H1 (cell line): Measurements from ENCODE around the gene SMIM41.

ENCODE experiments used
- EP300 ChIP-seq, 2 experiments: IDR thresholded peaks; 1 replicate in 1 of 2; 2 replicates in 1 of 2; pipeline ENCODE4 v1.6.1; 2011 to 2012; ENCODE audit warnings: low read depth in 2 of 2, low read length in 2 of 2, mild to moderate bottlenecking in 2 of 2, borderline replicate concordance in 1 of 2, inconsistent platforms in 1 of 2, moderate library complexity in 1 of 2
- POLR2AphosphoS5 ChIP-seq: IDR thresholded peaks from 2 replicates; pipeline ENCODE4 v1.6.1; 2011; ENCODE audit warnings: low read depth, low read length
- TF ChIP-seq, protein P1 (sequence below), 3 experiments: IDR thresholded peaks; 1 replicate in 2 of 3; 2 replicates in 1 of 3; pipeline versions ENCODE4 v1.5.1 to v1.6.1; 2011; ENCODE audit warnings: low read length in 3 of 3, mild to moderate bottlenecking in 3 of 3, inconsistent platforms in 2 of 3, low read depth in 1 of 3, moderate library complexity in 1 of 3; ENCODE audit not compliant: insufficient read depth in 1 of 3; ENCODE audit errors: control extremely low read depth in 1 of 3

DNA sequence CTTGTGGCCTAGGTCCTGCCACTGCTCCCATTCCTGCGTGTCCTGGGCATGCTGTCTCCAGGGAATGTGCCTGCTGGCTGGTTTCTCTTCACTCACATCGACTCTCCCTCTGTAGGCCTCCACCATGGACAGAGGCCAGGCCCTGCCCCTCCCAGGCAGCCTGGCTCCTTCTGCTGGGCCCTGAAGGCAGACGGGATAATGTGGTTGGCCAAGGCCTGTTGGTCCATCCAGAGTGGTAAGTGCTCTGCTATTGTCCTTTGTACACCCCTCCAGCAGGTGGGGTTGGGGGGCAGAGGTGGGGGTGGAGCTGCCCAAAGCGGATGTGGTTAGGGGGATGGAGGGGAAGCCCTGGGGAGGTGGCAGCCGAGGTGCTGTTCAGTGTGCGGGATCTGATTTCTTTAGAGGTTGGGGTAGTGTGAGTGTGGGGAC lies 37.8 kb upstream of the SMIM41 start:
- TF ChIP-seq, protein P1, sequence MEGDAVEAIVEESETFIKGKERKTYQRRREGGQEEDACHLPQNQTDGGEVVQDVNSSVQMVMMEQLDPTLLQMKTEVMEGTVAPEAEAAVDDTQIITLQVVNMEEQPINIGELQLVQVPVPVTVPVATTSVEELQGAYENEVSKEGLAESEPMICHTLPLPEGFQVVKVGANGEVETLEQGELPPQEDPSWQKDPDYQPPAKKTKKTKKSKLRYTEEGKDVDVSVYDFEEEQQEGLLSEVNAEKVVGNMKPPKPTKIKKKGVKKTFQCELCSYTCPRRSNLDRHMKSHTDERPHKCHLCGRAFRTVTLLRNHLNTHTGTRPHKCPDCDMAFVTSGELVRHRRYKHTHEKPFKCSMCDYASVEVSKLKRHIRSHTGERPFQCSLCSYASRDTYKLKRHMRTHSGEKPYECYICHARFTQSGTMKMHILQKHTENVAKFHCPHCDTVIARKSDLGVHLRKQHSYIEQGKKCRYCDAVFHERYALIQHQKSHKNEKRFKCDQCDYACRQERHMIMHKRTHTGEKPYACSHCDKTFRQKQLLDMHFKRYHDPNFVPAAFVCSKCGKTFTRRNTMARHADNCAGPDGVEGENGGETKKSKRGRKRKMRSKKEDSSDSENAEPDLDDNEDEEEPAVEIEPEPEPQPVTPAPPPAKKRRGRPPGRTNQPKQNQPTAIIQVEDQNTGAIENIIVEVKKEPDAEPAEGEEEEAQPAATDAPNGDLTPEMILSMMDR (IDR thresholded peaks at IDR 0.05; ENCODE audit: control extremely low read depth in 1 of 3, insufficient read depth in 1 of 3, low read depth in 1 of 3, low read length in 3 of 3), result peak in 1 of 3 experiments; percentile 2; a peak in 1 of 4 replicates
- no peak for TF ChIP-seq POLR2AphosphoS5
- TF ChIP-seq EP300 (IDR thresholded peaks at IDR 0.05; ENCODE audit: borderline replicate concordance in 1 of 2, low read depth in 2 of 2, low read length in 2 of 2), result no peak
